Heart right ventricle (tissue), 16 donors: Measurements from ENCODE around the gene UBE3B. TPM values are rescaled to one million over a fixed set of nuclear protein-coding genes. Genes with fewer than 3 reads are reported as not detected.

Experiments used
- ATAC-seq, 8 donors: fragments of 200-7000 bp; cut with Tn5 transposase; one replicate each; pipeline ENCODE4 v1.9.1; 2020; ENCODE audit warnings: mild to moderate bottlenecking in 8 of 8, moderate library complexity in 8 of 8, moderate number of reproducible peaks in 1 of 8
- DNase-seq, 2 donors: peaks; one replicate each; pipeline ENCODE4 v3.0.0-alpha.2; 2020
- H3K27ac ChIP-seq, 10 donors: fragments of 200-600 bp; sonication (generic) in 2 of 10; one replicate each; pipeline versions ENCODE4 v1.5.0 to v1.8.0; 2020 to 2022; ENCODE audit warnings: mild to moderate bottlenecking in 3 of 10
- H3K27me3 ChIP-seq, 7 donors: fragments of 200-600 bp; one replicate each; pipeline ENCODE4 v1.8.0; 2021 to 2022; ENCODE audit warnings: mild to moderate bottlenecking in 2 of 7
- H3K36me3 ChIP-seq, 9 donors: fragments of 200-600 bp; sonication (generic) in 1 of 9; one replicate each; pipeline versions ENCODE4 v1.5.0 to v1.8.0; 2020 to 2022; ENCODE audit warnings: mild to moderate bottlenecking in 2 of 9
- H3K4me1 ChIP-seq, 9 donors: fragments of 200-600 bp; sonication (generic) in 1 of 9; one replicate each; pipeline versions ENCODE4 v1.5.0 to v1.8.0; 2020 to 2022; ENCODE audit warnings: mild to moderate bottlenecking in 4 of 9
- H3K4me3 ChIP-seq, 10 donors: fragments of 200-600 bp; sonication (generic) in 2 of 10; one replicate each; pipeline versions ENCODE4 v1.5.0 to v1.8.0; 2020 to 2022; ENCODE audit warnings: mild to moderate bottlenecking in 7 of 10, moderate library complexity in 2 of 10
- H3K9me3 ChIP-seq, 11 donors: fragments of 200-600 bp in 10 of 11; sonication (generic) in 2 of 11; one replicate each; pipeline versions ENCODE4 v1.5.0 to v1.8.0; 2013 to 2022; ENCODE audit warnings: mild to moderate bottlenecking in 2 of 11, control low read depth in 1 of 11, moderate library complexity in 1 of 11
- CTCF ChIP-seq, 9 donors: fragments of 200-600 bp; sonication (generic) in 2 of 9; IDR thresholded peaks; one replicate each; pipeline versions ENCODE4 v1.5.0 to v1.8.0; 2021 to 2022; ENCODE audit warnings: antibody characterized with exemption in 9 of 9, mild to moderate bottlenecking in 5 of 9, moderate library complexity in 1 of 9
- WGBS, 2 donors: extraction: QIAGEN DNeasy Blood & Tissue Kit; methylation state at CpG; one replicate each; pipeline ENCODE4 v1.1.7; 2013; ENCODE audit warnings: inconsistent platforms in 1 of 2; 5-methylcytosine and 5-hydroxymethylcytosine counted together
- intact Hi-C, 10 donors: fragments of 100-400 bp; cut with DNase I; formaldehyde crosslinking; loops; one replicate each; pipeline versions ENCODE4 v1.11.1 to v1.14.2; 2022
- polyA plus RNA-seq, 2 donors: library from polyadenylated mRNA; stranded (reverse); fragments of 200-250 nt; gene quantifications; one replicate each; pipeline ENCODE4 v1.2.3, GENCODE V29; 2013
- total RNA-seq, 10 donors: library from RNA; stranded (reverse); fragmentation: NEBNext Ultra II Directional in 3 of 10; extraction: Animal tissue kit (Norgen Biotek cat#: 25700) in 3 of 10; gene quantifications; one replicate each; pipeline versions ENCODE4 v1.2.1 to v1.2.4, GENCODE V29; 2021 to 2023
- donor health status: Arrhythmogenic right ventricular cardiomyopathy.
- donor health status: ischemic (EF 13 %, LVEDD 7.1; RV severe dilation, severe dysfunction).
- donor health status: healthy with polysubstance abuse.
- donor health status: DM: no; HTN: yes; CAD: no.
- donor health status: DM: no; HTN: no; CAD: no.
- donor health status: ischemic (EF 25% LVEDD 6.9; RV normal size, moderate dysfunction).
- donor health status: ischemic (EF 25% LVEDD 5.7; RV mildly dilated, moderate dysfunction).
- donor health status: healthy.
- donor health status: DM: yes; HTN: yes; CAD: no.
- donor health status: Ischemic cardiomyopathy.
- donor health status: ischemic (EF 35%, LVEDD 5.7; RV mildly dilated, moderate dysfunction).
- donor health status: nonischemic (EF 11% LVEDD 7.7; RV severe dilation, severe dysfunction).
- donor health status: DM: yes; HTN: yes; CAD: no.
- donor health status: PGD.
- donor health status: ischemic (EF 29% LVEDD 5.4; RV normal size, mild dysfunction).
- donor health status: nonischemic (EF 23%, LVEDD 6.1; RV moderate dilation, normal function).

The UBE3B gene
- total and polyA plus RNA-seq, 12 donors: 13.7 to 58.8 (median 55.5) TPM

DNA sequence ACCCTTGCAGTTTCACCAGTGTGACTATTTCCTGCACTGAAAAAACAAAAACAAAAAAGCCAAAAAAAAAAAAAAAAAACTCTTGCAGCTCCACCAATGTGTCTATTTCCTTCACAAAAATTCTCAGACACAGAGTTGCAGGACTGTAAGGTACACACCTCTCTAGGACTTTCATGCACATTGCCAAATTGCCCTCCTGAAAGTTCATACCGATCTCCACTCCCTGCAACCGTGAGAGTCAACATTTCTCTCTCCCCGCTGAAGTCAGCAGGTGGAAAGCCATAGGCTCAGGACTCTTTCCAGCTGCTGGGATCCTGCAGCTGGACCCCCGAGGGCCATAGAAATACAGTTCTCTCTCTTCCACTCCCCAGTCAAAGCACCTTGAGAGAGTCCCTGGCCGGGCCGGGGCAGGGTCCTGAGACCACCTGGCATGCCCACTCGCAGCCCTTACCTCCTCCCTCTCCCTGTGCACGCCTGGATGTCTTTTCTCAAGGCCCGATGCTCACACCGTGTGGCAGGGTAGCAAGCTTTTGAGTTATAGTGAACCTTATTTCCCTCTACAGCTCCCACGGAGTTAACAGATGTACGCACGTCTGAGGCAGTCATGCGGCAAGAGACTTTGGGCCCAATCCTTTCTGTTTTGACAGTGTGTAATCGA, 72.3 kb downstream of the UBE3B start:
- no peaks in the 10 kb centered on the region for H3K9me3 ChIP-seq
- WGBS, 2 donors: 64 to 76% methylated on average over 15 of the region's 15 CpGs
- DNase-seq (no peak), ATAC-seq (no peak)
- H3K27ac ChIP-seq: no peak overlapping the region
- TF ChIP-seq CTCF (IDR thresholded peaks at IDR 0.05): no peak
- H3K27me3 ChIP-seq: peaks cover 0 to 51% (median 5%) of the 10 kb centered on the region in 7 donors
- no peak overlapping the region for H3K4me3 ChIP-seq
- H3K36me3 ChIP-seq: no peaks in the 10 kb centered on the region
- H3K4me1 ChIP-seq: peaks cover 0 to 11% (median 9%) of the 10 kb centered on the region in 9 donors
- intact Hi-C loops: no loop called here

DNA sequence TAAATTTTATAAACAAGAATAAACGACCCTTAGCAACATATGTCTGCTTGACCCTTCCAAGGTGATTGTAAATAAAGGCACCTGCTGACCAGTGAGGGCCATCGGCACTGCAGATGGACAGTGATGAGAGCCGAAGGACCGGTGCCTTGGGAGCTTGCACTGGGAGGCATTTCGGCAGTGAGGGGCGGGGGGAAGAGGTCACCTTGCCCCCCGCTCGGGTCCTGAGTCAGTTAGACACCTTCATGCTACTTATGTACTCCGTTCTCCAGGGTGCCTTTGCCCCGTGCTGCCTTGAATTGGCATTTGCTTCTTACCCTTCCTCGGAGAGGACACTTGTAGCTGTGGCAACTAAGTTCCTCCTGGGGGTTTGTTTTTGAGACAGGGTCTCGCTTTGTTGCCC, 72.8 kb downstream of the UBE3B start:
- Histone ChIP-seq H3K4me3 (no peak overlapping the region), H3K4me1 (peaks cover 0 to 5% (median 4%) of the 10 kb centered on the region in 9 donors), H3K27me3 (peaks cover 0 to 51% (median 5%) of the 10 kb centered on the region in 7 donors), H3K9me3 (no peaks in the 10 kb centered on the region), H3K27ac (no peak overlapping the region), H3K36me3 (no peaks in the 10 kb centered on the region)
- WGBS, 2 donors: 80 to 84% methylated on average over 12 of the region's 12 CpGs
- intact Hi-C loops: no loop called here
- ATAC-seq (no peak), DNase-seq (no peak)
- TF ChIP-seq CTCF (IDR thresholded peaks at IDR 0.05): no peak

- no peak for TF ChIP-seq CTCF (IDR thresholded peaks at IDR 0.05)
- Histone ChIP-seq H3K27me3 (peaks cover 0 to 51% (median 5%) of the 10 kb centered on the region in 7 donors), H3K4me1 (no peaks in the 10 kb centered on the region), H3K9me3 (no peaks in the 10 kb centered on the region), H3K36me3 (peaks cover 0 to 5% (median 0%) of the 10 kb centered on the region in 9 donors), H3K27ac (no peak overlapping the region), H3K4me3 (no peak overlapping the region)
- 81 to 86% methylated on average over 6 of the region's 6 CpGs for WGBS, 2 donors
- no peak for DNase-seq
- ATAC-seq: no peak
- intact Hi-C loops: no loop called here
These were observed 73.7 kb downstream of the UBE3B start for GRCh38 chr12:109551108-109551507.

DNA sequence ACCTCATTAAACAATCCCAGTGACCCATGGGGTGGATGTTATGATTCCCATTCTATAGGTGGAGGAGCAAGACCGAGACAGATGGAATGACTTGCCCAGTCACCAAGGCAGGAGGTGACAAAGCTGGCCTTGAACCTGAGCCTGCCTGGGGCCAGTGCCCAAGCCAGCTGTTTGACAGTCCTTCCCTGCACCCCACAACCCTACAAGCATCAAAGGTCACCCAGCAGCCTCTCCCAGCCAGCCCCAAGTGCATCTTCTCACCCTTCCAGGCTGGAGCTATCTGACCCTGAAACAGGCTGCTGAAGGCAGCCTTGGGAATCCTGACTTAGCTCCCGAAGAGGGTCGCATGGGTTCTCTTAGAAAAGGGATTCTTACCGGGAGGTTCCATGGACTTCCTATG, 75.5 kb downstream of the UBE3B start:
- 72 to 74% methylated on average over 4 of the region's 4 CpGs for WGBS, 2 donors
- Histone ChIP-seq H3K4me3 (no peak overlapping the region), H3K9me3 (no peaks in the 10 kb centered on the region), H3K36me3 (peaks cover 0 to 21% (median 0%) of the 10 kb centered on the region in 9 donors), H3K4me1 (no peaks in the 10 kb centered on the region), H3K27me3 (peaks cover 0 to 41% (median 5%) of the 10 kb centered on the region in 7 donors), H3K27ac (no peak overlapping the region)
- ATAC-seq: no peak
- intact Hi-C loops: no loop called here
- TF ChIP-seq CTCF (IDR thresholded peaks at IDR 0.05): no peak
- no peak for DNase-seq
